Spleen (tissue), 11 donors: ENCODE results near the gene TRIAP1. TPM values are rescaled to one million over a fixed set of nuclear protein-coding genes. Genes with fewer than 3 reads are reported as not detected.

ENCODE experiments used
- DNase-seq: peaks from one replicate; pipeline ENCODE4 v3.0.0-alpha.2; 2020
- H3K27ac ChIP-seq, 8 donors: fragments of 200-600 bp; sonication (generic) in 7 of 8; 1 replicate in 4 of 8; 2 replicates in 4 of 8; pipeline versions ENCODE4 v1.5.0 to v1.8.0; 2016 to 2021; ENCODE audit warnings: inconsistent platforms in 4 of 8, mild to moderate bottlenecking in 4 of 8, moderate library complexity in 1 of 8
- H3K27me3 ChIP-seq, 7 donors: fragments of 200-600 bp; sonication (generic) in 6 of 7; replicated peaks in 1 of 7; 1 replicate in 4 of 7; 2 replicates in 3 of 7; pipeline versions ENCODE4 v1.5.0 to v1.8.0; 2016 to 2021; ENCODE audit warnings: inconsistent platforms in 3 of 7, mild to moderate bottlenecking in 1 of 7
- H3K36me3 ChIP-seq, 6 donors: fragments of 200-600 bp; sonication (generic) in 5 of 6; 1 replicate in 4 of 6; 2 replicates in 2 of 6; pipeline versions ENCODE4 v1.5.0 to v1.8.0; 2016 to 2021; ENCODE audit warnings: inconsistent platforms in 2 of 6
- H3K4me1 ChIP-seq, 6 donors: fragments of 200-600 bp; sonication (generic) in 5 of 6; 1 replicate in 3 of 6; 2 replicates in 3 of 6; pipeline versions ENCODE4 v1.5.0 to v1.8.0; 2016 to 2021; ENCODE audit warnings: inconsistent platforms in 3 of 6
- H3K4me3 ChIP-seq, 8 donors: fragments of 200-600 bp; sonication (generic) in 7 of 8; 1 replicate in 4 of 8; 2 replicates in 4 of 8; pipeline versions ENCODE4 v1.5.0 to v1.8.0; 2016 to 2021; ENCODE audit warnings: inconsistent platforms in 4 of 8, mild to moderate bottlenecking in 4 of 8, moderate library complexity in 2 of 8
- H3K9me3 ChIP-seq, 8 donors: fragments of 200-600 bp; sonication (generic) in 7 of 8; 1 replicate in 4 of 8; 2 replicates in 4 of 8; pipeline versions ENCODE4 v1.5.0 to v1.8.0; 2016 to 2021; ENCODE audit warnings: inconsistent platforms in 4 of 8
- POLR2A ChIP-seq, 3 donors: fragments of 450-650 bp; IDR thresholded peaks; one replicate each; pipeline ENCODE4 v1.5.1; 2017; ENCODE audit warnings: antibody characterized with exemption in 3 of 3, mild to moderate bottlenecking in 1 of 3
- POLR2AphosphoS5 ChIP-seq, 3 donors: sonication (generic); formaldehyde crosslinking; IDR thresholded peaks; one replicate each; pipeline ENCODE4 v1.5.1; 2017; ENCODE audit warnings: antibody characterized with exemption in 3 of 3
- WGBS, 5 donors: extraction: QIAGEN DNeasy Blood & Tissue Kit in 3 of 5; methylation state at CpG; one replicate each; pipeline versions ENCODE4 v1.1.5 to v1.1.7; 2013 to 2018; 5-methylcytosine and 5-hydroxymethylcytosine counted together
- intact Hi-C: fragments of 100-400 bp; cut with DNase I; formaldehyde crosslinking; loops from one replicate; pipeline ENCODE4 v1.15.0; 2023; ENCODE audit warnings: low total_unique reads
- polyA plus RNA-seq, 3 donors: library from polyadenylated mRNA; stranded (reverse); fragments of 200-250 nt; gene quantifications; one replicate each; pipeline ENCODE4 v1.2.1, GENCODE V29; 2013
- total RNA-seq, 7 donors: library from RNA; depleted of rRNA in 3 of 7; stranded (reverse); fragments of >200 nt in 3 of 7; fragmentation: NEBNext Ultra II Directional in 4 of 7; extraction: Animal tissue kit (Norgen Biotek cat#: 25700) in 4 of 7; gene quantifications; one replicate each; pipeline versions ENCODE4 v1.1.0 to v1.2.1, GENCODE V29; 2016 to 2021
- TF ChIP-seq, protein P1 (sequence below), 11 experiments: fragments of 200-600 bp in 7 of 11; fragments of 450-650 bp in 4 of 11; sonication (generic) in 4 of 11; IDR thresholded peaks in 8 of 11; conservative IDR thresholded peaks in 3 of 11; 1 replicate in 7 of 11; 2 replicates in 4 of 11; pipeline versions ENCODE4 v1.4.0 to v1.8.0; 2016 to 2021; ENCODE audit warnings: antibody characterized with exemption in 11 of 11, inconsistent platforms in 4 of 11, mild to moderate bottlenecking in 1 of 11
- donor health status: healthy with polysubstance abuse.
- donor health status: DM: no; HTN: no; CAD: no; lungs with moderate emphysema.
- donor health status: DM: no; HTN: no; CAD: no.
- donor health status: Bipolar disorder and iron deficiency.
- donor health status: healthy.
- donor health status: DM: no; HTN: no; CAD: no.
- donor health status: DM: yes; HTN: yes; CAD: no.

TRIAP1 gene
- total and polyA plus RNA-seq, 10 donors, result 10.2 to 35.9 (median 14.9) TPM

DNA sequence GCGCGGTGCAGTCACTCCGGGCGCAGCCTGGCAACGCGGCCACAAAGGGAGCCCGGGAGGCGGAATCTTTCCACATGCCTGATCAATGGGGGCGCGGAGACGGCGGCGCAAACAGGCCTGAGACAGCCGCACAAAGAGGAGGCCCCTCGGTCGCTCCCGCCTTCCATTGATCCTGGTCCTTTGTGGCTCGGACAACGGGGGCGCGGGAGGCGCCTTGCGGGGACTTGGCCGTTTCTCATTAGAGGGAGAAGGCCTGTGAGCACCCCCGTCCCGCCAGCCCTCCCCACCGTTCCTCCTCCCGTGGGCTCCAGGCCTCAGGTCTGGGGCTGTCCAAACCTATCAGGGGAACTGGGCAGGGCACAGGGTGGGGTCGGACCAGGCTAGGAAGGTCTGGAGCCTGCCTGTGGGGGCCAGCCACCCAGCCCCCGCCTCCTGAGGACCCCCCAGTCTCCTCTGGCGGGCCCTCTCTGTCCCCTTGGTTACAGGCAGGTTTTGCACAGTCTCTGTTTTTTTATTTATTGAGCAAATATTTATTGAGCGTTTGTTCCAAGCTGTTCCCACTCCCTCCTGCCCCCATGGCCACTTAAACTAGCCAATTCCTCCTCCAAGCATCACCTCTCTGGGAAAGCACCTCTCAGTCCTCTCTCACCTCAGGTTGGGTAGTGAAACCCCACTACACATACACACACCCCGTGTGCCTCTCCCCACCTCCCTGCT, 48.2 kb downstream of the TRIAP1 start:
- Histone ChIP-seq H3K9me3 (no peaks in the 10 kb centered on the region), H3K4me3 (no peak overlapping the region), H3K36me3 (no peaks in the 10 kb centered on the region), H3K27ac (no peak overlapping the region), H3K4me1 (peaks cover 0 to 9% (median 0%) of the 10 kb centered on the region in 6 donors), H3K27me3 (peaks cover 0 to 89% (median 10%) of the 10 kb centered on the region in 7 donors)
- intact Hi-C loops, result no loop called here
- TF ChIP-seq POLR2A (IDR thresholded peaks at IDR 0.05), result no peak
- no peak for TF ChIP-seq POLR2AphosphoS5 (IDR thresholded peaks at IDR 0.05)
- TF ChIP-seq, protein P1, sequence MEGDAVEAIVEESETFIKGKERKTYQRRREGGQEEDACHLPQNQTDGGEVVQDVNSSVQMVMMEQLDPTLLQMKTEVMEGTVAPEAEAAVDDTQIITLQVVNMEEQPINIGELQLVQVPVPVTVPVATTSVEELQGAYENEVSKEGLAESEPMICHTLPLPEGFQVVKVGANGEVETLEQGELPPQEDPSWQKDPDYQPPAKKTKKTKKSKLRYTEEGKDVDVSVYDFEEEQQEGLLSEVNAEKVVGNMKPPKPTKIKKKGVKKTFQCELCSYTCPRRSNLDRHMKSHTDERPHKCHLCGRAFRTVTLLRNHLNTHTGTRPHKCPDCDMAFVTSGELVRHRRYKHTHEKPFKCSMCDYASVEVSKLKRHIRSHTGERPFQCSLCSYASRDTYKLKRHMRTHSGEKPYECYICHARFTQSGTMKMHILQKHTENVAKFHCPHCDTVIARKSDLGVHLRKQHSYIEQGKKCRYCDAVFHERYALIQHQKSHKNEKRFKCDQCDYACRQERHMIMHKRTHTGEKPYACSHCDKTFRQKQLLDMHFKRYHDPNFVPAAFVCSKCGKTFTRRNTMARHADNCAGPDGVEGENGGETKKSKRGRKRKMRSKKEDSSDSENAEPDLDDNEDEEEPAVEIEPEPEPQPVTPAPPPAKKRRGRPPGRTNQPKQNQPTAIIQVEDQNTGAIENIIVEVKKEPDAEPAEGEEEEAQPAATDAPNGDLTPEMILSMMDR (IDR thresholded peaks at IDR 0.05 in 8 of 11, conservative IDR thresholded peaks at IDR 0.05 in 3 of 11), result no peak
- 66 to 85% (median 73%) methylated on average over 28 to 33 of the region's 33 CpGs for WGBS, 5 donors
- no peak for DNase-seq

DNA sequence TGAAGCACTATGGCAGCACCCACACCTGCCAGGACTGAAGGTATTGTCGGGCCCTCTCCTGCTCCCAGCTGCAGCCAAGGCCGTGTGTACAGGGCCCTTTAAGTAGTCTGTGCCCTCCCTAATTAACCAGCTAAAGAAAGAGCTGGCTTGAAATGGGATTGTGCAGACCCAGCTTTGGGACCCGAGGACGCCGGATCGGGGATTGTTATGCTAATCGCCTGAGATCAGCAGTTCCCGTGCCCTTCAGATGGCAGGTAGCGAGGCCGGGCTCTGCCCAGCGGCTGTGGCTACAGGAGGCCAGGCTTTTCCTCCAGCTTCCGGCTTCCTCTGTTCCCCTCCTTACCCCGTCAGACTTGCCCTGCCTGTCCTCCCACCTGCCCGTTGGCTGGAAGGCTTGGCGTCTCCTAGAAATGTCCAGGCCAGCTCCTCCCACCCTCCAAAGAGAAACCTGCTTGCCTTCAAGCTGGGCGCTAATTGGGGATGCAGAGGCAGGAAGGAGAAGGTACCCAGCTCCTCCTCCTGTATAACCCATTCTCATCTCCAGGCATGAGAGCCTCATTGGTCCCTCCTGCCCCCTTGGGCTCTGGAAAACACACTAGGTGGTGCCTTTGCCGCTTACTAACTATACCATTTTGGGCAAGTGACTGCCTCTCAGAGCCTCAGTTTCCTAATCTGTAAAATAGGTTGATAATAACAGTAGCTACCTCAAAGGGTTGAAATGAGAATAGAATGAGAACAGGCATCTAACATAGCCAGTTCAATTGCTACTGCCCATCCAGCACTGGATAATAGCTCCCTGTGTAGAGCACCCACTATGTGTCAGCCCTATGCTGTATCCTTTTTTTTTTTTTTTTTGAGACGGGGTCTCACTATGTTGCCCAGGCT, 51.5 kb downstream of the TRIAP1 start:
- Histone ChIP-seq H3K4me3 (no peak overlapping the region), H3K9me3 (no peaks in the 10 kb centered on the region), H3K36me3 (no peaks in the 10 kb centered on the region), H3K27me3 (peaks cover 0 to 77% (median 10%) of the 10 kb centered on the region in 7 donors), H3K4me1 (peaks cover 0 to 9% (median 0%) of the 10 kb centered on the region in 6 donors), H3K27ac (no peak overlapping the region)
- TF ChIP-seq POLR2AphosphoS5 (IDR thresholded peaks at IDR 0.05), result no peak
- TF ChIP-seq, protein P1 (IDR thresholded peaks at IDR 0.05 in 8 of 11, conservative IDR thresholded peaks at IDR 0.05 in 3 of 11), result no peak
- 15 to 25% (median 22%) methylated on average over 17 to 18 of the region's 18 CpGs for WGBS, 5 donors
- no peak for DNase-seq
- intact Hi-C loops, result no loop called here

Other genes with a start within 250 kb of the TRIAP1 start
- gene RPLP0, start 245.3 kb downstream of the TRIAP1 start, total RNA-seq, result 1,000 to 10,000 TPM; 1,023 to 1,741 (median 1,286) TPM
- gene RPLP0, start 245.3 kb downstream of the TRIAP1 start, polyA plus RNA-seq, result 1,000 to 10,000 TPM; 3,423 to 5,071 (median 3,908) TPM
- gene PXN, start 180.7 kb downstream of the TRIAP1 start, total RNA-seq, result 100 to 1,000 TPM in 5 of 7 donors, 10 to 100 TPM in 2; 91.8 to 161 (median 149) TPM
- 10 to 100 TPM; 22.3 to 49.8 (median 35.6) TPM for gene PXN, start 180.7 kb downstream of the TRIAP1 start, polyA plus RNA-seq
- gene RNU4-2, start 154.5 kb downstream of the TRIAP1 start, total RNA-seq, result over 10,000 TPM in 4 of 7 donors, under 1 TPM in 3; under 0.01 to 20,748 (median 15,186) TPM
- gene RNU4-2, start 154.5 kb downstream of the TRIAP1 start, polyA plus RNA-seq, result not detected
- 1,000 to 10,000 TPM in 4 of 7 donors, under 1 TPM in 2, not detected in 1; under 0.01 to 7,358 (median 2,736) TPM for gene RNU4-1, start 153.1 kb downstream of the TRIAP1 start, total RNA-seq
- gene RNU4-1, start 153.1 kb downstream of the TRIAP1 start, polyA plus RNA-seq, result not detected
- gene SIRT4, start 144.1 kb downstream of the TRIAP1 start, total RNA-seq, result 1 to 10 TPM in 6 of 7 donors, under 1 TPM in 1; 0.66 to 2.6 (median 1.7) TPM
- gene SIRT4, start 144.1 kb downstream of the TRIAP1 start, polyA plus RNA-seq, result 1 to 10 TPM; 1.2 to 1.4 (median 1.3) TPM
- 1 to 10 TPM in 3 of 7 donors, not detected in 4; 1.1 to 1.9 (median 1.4) TPM for gene PLA2G1B, start 118.6 kb downstream of the TRIAP1 start, total RNA-seq
- under 1 TPM; 0.29 to 0.83 (median 0.56) TPM for gene PLA2G1B, start 118.6 kb downstream of the TRIAP1 start, polyA plus RNA-seq
- under 1 TPM in 1 of 7 donors, not detected in 6; 0.35 TPM for gene MSI1, start 77.2 kb downstream of the TRIAP1 start, total RNA-seq
- under 1 TPM in 2 of 3 donors, not detected in 1; 0.02 to 0.03 TPM for gene MSI1, start 77.2 kb downstream of the TRIAP1 start, polyA plus RNA-seq
- 100 to 1,000 TPM; 182 to 427 (median 190) TPM for gene COX6A1, start 8.3 kb downstream of the TRIAP1 start, total RNA-seq
- gene COX6A1, start 8.3 kb downstream of the TRIAP1 start, polyA plus RNA-seq, result 100 to 1,000 TPM; 382 to 551 (median 480) TPM
- 10 to 100 TPM; 16.1 to 26.0 (median 23.3) TPM for gene GATC, start 60 bp upstream of the TRIAP1 start, total RNA-seq
- gene GATC, start 60 bp upstream of the TRIAP1 start, polyA plus RNA-seq, result 10 to 100 TPM in 1 of 3 donors, 1 to 10 TPM in 2; 7.0 to 12.4 (median 8.9) TPM
- gene SRSF9, start 23.4 kb upstream of the TRIAP1 start, total RNA-seq, result 100 to 1,000 TPM; 107 to 166 (median 142) TPM
- 100 to 1,000 TPM; 119 to 160 (median 143) TPM for gene SRSF9, start 23.4 kb upstream of the TRIAP1 start, polyA plus RNA-seq
- 100 to 1,000 TPM in 6 of 7 donors, 10 to 100 TPM in 1; 84.1 to 220 (median 152) TPM for gene DYNLL1, start 49.7 kb upstream of the TRIAP1 start, total RNA-seq
- gene DYNLL1, start 49.7 kb upstream of the TRIAP1 start, polyA plus RNA-seq, result 100 to 1,000 TPM; 164 to 338 (median 313) TPM
- 10 to 100 TPM; 18.6 to 24.0 (median 20.2) TPM for gene COQ5, start 82.8 kb upstream of the TRIAP1 start, total RNA-seq
- 10 to 100 TPM; 29.2 to 34.6 (median 32.5) TPM for gene COQ5, start 82.8 kb upstream of the TRIAP1 start, polyA plus RNA-seq
- gene RNF10, start 88.0 kb upstream of the TRIAP1 start, total RNA-seq, result 100 to 1,000 TPM; 172 to 428 (median 248) TPM
- gene RNF10, start 88.0 kb upstream of the TRIAP1 start, polyA plus RNA-seq, result 100 to 1,000 TPM; 101 to 134 (median 125) TPM
- 10 to 100 TPM; 28.1 to 54.0 (median 40.1) TPM for gene POP5, start 135.0 kb upstream of the TRIAP1 start, total RNA-seq
- 10 to 100 TPM; 77.6 to 84.1 (median 78.5) TPM for gene POP5, start 135.0 kb upstream of the TRIAP1 start, polyA plus RNA-seq
- 1 to 10 TPM in 1 of 7 donors, under 1 TPM in 5, not detected in 1; 0.27 to 1.2 (median 0.60) TPM for gene CABP1, start 194.2 kb upstream of the TRIAP1 start, total RNA-seq
- 1 to 10 TPM in 1 of 3 donors, under 1 TPM in 2; 0.49 to 2.8 (median 0.57) TPM for gene CABP1, start 194.2 kb upstream of the TRIAP1 start, polyA plus RNA-seq
- gene MLEC, start 240.8 kb upstream of the TRIAP1 start, total RNA-seq, result 100 to 1,000 TPM in 1 of 7 donors, 10 to 100 TPM in 6; 60.1 to 117 (median 78.5) TPM
- gene MLEC, start 240.8 kb upstream of the TRIAP1 start, polyA plus RNA-seq, result 10 to 100 TPM in 2 of 3 donors, 1 to 10 TPM in 1; 7.7 to 22.6 (median 10.9) TPM